HG02623 (cell line): ENCODE results near the gene TUBB1.

Experiments used
- ATAC-seq: cut with Tn5 transposase; IDR thresholded peaks from one replicate; pipeline ENCODE4 v1.9.1; 2021; ENCODE audit warnings: moderate library complexity; ENCODE audit not compliant: unreplicated experiment

The TUBB1 gene

DNA sequence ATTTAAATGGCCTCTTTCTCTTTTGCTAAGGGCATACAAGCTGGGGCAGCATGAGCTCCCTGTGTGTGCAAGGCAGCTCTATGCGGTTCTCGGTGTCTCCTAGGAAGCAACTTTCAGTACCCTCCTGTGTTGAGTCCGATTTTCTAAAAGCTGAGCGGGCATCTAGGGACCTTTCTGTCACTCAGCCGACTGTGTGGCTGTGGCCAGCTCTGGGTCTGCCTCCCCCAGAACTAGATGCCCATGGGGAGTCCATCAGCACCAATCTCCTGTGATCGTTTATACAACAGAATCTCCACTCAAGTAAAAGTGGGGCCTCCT, 30.7 kb upstream of the TUBB1 start:
- no peak for ATAC-seq

DNA sequence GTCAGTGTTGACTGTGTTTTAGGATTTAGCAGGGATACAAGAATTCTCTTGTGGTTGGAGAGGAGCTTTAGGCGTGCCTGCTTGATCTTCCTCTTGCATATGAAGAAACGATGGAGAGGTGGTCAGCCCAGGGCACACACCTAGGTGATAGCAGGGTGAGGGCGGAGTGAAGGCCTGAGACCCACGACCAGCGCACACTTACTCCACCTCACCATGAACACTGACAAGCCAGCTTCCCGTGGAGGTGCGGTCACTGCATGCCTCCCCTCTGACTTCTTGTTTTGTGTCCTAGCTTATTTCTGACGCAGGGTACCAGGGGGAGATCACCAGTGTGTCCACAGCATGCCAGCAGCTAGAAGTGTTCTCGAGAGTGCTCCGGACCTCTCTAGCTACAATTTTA, 30.0 kb upstream of the TUBB1 start:
- ATAC-seq = no peak

DNA sequence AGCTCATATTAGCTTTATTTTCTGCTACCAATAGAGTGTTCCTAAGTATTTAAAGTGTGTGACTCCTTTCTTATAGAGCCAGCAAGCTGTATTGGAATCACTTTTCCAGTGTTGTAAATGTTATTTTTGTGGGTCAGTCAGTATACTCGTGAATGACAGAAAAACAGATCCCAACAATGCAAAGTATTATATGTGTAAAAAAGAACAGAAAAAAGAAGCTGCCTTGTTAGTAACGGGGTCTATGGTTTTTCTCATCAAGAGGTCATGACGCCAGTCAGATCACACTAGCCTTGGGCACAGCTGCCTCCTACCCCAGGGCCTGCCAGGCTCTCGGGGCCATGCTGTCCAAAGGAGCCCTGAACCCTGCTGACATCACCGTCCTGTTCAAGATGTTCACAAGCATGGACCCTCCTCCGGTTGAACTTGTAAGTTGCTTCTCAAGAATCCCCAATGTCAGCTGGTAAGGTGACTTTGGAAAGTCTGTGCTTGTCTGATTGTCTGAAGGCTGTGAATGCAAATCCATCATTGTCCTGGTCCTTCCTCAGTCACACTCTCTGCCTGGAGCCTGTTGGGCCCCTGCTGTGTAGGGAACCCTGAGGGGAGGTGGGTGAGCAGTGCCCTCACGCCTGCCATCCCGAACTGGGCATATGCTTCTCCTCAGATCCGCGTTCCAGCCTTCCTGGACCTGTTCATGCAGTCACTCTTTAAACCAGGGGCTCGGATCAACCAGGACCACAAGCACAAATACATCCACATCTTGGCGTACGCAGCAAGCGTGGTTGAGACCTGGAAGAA, 28.4 kb upstream of the TUBB1 start:
- no peak for ATAC-seq

DNA sequence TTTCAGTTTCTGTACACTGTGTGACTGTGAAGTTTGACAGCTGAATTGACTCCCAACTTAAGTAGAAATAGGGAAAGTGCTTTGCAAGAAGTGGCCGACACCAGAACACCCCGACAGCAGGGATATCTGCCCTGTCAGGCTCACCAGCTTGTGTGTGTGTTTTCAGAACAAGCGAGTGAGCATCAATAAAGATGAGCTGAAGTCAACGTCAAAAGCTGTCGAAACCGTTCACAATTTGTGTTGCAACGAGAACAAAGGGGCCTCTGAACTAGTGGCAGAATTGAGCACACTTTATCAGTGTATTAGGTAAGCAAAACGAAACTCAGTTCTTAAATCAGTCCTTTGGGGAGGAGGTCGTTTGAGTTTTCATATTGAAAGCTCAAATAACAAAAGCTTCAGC, 27.5 kb upstream of the TUBB1 start:
- ATAC-seq = no peak

DNA sequence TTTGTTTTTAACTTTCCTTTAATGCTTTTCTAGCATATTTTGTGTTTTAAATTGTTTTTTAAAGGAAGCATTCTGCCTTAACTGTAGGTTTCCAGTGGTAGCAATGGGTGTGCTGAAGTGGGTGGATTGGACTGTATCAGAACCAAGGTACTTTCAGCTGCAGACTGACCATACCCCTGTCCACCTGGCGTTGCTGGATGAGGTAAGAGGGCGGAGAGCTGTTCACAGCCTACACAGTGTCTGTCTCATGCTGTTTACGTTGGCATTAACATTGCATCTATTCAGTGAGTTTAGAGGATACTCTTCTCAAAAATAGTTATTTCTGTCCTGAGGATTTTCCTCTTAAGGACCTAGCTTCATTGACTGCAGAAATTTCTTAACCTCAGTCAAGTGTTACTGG, 26.3 kb upstream of the TUBB1 start:
- no peak for ATAC-seq

DNA sequence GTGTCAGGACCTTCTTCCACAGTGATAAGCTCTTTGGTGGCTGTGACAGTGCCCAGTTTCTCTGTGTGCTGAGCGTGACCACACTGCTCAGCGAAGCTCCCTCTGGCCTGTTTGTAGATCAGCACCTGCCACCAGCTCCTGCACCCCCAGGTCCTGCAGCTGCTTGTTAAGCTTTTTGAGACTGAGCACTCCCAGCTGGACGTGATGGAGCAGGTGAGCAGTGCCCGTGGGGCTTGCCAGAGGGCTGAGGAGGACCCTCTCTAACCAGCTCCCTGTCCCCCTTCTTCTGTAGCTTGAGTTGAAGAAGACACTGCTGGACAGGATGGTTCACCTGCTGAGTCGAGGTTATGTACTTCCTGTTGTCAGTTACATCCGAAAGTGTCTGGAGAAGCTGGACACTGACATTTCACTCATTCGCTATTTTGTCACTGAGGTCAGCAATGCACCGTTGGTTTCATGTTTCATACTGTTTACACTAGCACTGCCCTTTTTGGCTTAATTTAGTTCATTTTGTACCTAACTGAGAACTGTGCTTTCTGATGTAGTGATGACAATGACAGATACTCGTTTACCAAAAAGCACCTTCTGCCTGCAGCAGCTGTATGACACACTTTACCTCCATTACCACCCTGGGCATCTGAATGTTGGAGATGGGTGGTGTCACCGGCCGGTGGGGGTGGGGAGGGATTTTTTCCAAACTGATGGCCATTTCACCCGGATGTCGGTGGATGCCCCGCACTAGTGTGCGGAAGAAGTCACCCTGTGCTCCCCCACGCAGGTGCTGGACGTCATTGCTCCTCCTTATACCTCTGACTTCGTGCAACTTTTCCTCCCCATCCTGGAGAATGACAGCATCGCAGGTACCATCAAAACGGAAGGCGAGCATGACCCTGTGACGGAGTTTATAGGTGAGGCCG, 25.6 kb upstream of the TUBB1 start:
- no peak for ATAC-seq

DNA sequence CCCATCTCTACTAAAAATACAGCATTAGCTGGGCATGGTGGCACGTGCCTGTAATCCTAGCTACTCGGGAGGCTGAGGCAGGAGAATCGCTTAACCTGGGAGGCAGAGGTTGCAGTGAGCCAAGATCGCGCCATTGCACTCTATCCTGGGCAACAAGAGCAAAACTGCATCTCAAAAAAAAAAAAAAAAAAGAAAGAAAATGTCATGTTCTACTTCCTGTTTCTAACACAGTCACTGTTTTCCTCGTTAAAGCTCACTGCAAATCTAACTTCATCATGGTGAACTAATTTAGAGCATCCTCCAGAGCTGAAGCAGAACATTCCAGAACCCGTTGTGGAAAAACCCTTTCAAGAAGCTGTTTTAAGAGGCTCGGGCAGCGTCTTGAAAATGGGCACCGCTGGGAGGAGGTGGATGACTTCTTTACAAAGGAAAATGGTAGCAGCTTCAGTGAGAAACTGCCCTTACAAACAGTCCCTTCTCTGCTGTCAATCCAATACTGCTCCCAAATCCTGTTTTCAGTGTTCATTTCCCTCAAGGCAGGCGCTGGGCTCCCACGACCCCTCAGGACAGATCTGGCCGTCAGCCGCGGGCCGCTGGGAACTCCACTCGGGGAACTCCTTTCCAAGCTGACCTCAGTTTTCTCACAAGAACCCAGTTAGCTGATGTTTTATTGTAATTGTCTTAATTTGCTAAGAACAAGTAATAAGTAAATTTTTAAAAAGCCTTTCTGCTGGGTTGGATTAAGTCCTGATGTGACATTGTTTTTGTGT, 24.7 kb upstream of the TUBB1 start:
- no peak for ATAC-seq

DNA sequence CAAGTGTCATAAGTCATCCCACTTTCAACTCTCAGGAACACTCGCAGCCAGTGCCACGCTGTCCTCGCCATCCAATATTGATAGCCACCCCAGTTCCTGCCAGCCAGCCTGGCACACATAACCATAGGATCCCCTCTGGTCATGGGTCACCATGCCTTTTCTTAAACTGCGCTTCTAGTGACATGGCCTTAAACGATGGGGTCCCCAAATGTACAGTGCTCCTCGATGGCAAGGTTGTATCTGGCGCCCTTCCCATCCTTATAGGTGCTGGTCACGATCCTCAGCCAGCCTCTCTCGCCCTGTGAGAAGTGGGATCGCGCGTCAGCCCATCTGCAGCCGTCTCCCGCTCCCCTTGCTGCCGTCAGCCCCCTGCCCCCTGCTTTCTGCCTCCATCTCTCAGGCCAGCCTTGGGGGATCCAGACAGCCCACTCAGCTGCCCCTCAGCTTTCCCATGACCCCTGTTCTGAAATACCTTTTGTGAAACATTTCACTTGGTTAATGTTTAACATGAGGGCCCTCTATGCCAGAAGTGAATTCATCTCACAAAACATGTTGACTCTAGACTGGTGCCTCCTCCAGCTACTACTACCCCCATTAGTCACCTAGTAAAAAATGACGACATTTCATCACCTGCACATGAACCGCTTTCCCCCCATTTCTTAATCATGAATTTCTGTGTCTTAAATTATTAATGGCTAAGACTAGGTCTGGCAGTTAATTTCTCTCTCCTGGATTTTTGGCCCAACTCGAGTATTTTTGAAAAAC, 23.6 kb upstream of the TUBB1 start:
- no peak for ATAC-seq

DNA sequence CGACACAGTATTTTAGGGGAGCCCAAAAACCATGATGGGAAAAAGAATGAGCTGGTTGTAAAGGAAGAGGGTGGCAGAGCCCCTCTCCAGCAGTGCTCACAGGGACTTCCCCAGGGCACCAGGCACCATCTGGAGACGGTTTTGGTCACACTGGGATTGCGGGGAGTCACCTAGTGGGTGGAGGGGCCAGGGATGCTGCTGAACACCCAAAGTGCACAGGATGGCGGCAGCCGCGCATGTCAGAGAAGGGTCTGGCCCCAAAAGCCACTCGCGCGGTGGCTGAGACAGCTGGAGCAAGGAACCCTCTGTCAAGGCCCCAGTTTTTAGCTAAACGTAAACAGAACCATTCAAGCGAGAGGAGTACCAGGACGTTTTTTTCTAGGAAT, 23.0 kb upstream of the TUBB1 start:
- ATAC-seq = no peak

DNA sequence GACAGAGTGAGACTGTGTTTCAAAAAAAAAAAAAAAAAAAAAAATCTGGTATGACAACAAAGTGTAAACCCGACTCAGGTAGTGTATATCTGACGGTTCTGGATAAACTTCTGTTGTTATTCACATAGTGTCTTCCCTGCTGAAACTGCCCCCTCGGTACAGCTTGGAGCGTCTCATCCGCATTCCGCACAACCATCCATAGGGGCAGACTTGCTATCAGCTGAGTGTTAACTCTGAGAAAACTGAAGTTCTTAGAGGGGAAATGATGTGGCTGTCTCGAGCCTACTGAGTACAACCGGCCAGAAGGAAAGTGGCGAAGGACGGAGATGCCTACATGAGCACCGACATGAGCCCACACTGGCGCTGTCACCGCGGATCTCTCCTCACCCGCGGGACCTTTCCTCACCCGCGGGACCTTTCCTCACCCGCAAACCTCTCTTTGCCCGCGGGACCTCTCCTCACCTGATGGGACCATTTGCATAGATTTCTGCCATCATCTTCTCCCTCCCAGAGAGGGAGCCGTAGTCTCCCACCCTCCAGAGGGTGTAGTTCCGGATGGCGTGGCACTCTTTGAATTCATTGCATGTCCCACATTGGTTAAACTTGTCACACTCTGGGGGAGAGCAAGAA, 22.0 kb upstream of the TUBB1 start:
- ATAC-seq = no peak

DNA sequence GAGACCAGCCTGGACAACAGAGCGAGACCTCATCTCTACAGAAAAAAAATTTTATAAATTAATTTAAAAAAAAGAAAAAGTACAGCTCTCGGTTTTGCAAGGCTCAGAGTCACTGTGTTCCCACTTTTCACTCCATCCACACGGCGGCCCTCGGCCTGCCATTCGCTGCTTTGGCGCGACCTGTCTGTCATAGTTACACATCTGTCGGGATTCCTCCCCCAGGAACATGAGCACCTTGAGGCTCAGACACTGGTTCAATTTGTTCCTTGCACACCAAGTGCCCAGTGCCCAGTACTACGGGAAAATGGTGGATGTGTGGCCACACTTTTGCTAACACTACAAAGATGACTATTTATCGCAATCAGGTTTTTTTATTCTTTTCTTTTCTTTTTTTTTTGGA, 20.6 kb upstream of the TUBB1 start:
- no peak for ATAC-seq

DNA sequence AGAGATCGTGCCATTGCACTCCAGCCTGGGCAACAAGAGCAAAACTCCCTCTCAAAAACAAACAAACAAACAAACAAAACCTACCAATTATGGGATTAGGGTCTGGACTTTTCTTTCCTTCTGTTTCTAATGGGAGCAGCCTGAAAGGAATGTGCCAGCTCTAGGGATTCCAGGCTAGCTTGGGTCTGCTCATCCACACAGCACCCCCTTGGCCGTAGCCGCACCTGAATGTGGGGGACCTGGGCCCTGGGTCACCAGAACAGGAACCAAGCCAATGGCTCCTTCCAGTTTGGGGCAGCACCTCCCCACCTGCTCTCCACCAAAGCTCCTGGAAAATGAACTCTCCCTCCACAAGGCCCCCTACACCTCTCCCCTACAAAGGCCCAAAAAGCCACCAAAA, 18.9 kb upstream of the TUBB1 start:
- no peak for ATAC-seq

DNA sequence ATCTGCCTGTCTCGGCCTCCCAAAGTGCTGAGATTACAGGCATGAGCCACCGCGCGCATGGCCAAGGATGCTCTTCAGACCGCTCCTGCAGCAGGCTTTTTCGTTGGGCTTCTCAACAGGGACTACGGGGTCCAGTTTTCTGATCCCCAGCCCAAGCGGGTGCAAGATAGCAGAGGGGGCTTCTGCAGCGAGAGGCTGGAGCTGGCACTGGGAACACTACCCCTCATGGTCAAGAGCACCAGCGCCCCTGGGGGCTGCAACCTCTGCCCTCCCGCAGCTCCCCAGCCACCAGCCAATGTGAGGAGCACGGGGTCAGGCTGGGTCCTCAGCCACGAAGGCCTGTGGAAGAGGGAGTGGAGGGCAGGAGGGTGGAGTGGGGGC, 18.2 kb upstream of the TUBB1 start:
- ATAC-seq = no peak

DNA sequence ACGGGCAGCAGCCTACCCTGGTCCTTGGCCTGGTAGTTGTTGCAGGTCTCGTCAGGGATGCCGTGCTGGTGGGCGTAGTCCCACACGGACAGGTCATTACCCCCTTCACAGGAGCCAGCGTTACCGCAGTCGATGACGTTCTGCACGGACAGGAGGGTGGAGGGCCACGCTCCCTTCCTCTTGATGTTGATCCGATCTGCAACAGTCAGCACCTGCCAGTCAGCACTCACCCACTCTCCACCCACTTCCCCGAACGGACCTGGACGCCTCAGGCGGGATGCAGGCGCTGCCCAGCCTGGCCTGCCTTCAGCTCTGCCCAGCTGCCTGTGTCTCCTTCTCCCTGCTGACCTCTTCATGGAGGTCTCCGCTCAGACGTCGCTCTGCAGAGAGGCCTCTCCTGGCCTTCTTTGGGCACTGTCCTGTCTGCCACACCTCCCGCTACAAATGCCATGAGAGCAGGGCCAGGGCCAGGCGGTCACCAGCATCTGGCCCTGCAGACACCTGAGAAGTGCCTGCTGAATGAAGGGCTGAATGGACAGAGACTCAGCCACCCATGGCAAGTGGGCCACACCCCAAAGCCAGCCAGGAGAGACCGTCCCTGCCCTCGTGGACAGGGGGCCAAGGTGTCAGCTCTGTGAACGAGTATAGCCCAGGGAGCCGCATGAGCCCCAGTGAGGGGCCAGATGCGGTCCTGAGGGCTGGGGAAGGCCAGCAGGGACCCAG, 17.6 kb upstream of the TUBB1 start:
- no peak for ATAC-seq

DNA sequence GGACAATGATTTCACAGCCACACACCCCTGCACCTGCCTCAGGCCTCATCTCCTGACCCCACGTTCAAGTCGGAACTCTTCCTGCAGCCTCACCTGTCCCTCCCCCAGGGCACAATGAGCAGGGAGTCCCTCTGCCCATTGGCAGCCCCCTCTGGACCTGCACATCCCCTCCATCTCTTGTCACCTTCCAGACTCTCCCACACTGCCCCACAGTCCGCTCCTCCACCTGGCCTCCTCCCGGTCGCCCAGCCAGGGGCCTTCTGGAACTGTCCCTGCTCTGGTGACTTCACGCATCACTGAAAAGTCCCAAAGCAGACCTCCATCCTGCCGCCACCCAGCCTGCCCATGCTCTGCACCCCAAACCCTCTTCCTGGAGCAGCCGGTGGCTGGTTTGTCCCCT, 16.8 kb upstream of the TUBB1 start:
- no peak for ATAC-seq

DNA sequence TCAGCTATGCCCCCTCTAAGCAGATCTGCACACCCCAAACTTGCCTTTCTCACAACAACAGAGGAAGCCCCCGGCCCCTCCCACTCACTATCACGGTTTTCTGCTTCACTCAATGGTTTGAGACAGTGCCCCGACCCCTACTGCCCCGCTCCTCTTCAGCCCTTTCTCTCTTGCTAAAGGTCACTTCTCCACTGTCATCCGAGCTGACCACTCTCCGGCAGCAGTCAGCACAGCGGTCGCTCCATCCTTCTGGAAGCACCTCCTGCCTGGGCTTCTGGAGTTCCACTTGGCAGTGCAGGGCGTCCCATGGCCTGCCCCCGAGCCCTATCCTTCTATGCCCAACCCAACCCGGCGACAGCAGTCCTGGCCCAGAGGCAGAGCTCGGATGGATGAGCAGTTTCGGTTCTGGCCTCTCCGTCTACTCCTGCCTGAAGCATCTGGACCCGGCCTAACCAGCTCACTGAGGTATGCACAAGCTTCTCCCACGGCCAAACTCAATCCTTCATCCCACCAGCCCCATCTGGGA, 16.3 kb upstream of the TUBB1 start:
- no peak for ATAC-seq

DNA sequence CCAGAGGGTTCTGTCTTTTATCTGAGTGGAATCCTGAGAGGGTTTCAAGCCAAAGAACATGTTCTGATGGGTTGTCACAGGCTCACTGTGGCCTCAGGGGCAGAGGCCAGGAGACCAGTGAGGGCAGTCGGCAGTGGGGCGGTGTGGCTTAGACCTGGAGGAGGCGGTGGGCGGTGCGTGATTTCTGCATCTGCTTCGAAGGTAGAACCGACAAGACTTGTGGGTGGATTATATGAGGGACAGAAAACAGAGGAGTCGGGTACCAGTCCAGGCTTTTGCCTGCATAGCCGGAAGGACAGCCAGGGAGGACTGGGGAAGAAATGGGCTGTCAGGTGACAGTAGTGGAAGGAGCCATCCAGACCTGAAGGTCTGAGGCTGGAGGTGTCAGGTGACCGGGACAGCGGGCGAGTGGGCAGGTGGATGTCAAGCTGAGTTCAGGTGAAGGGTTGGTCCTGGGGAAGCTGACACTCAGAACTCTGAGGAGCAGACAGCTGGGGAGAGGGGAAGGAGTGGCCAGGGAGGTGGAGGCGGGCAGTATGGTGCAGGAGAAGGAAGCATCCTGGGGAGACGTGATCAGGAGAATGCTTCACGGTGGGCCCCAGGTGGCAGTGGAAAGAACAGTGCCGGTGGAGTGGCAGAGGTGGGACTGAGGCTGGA, 15.3 kb upstream of the TUBB1 start:
- no peak for ATAC-seq

DNA sequence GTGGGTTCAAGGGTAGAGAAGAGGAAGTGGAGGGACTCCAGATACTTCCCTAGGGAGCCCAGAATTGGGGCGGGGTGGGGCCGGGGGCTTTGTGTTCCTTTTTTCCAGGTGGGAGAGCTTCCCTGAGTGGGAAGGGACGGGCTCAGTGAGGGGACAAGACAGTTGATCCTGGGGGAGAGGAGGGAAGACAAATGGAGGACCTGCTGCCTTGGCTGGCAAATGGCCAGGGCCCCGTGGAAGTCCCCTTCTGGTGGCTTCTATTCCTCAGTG, 14.8 kb upstream of the TUBB1 start:
- ATAC-seq = no peak

DNA sequence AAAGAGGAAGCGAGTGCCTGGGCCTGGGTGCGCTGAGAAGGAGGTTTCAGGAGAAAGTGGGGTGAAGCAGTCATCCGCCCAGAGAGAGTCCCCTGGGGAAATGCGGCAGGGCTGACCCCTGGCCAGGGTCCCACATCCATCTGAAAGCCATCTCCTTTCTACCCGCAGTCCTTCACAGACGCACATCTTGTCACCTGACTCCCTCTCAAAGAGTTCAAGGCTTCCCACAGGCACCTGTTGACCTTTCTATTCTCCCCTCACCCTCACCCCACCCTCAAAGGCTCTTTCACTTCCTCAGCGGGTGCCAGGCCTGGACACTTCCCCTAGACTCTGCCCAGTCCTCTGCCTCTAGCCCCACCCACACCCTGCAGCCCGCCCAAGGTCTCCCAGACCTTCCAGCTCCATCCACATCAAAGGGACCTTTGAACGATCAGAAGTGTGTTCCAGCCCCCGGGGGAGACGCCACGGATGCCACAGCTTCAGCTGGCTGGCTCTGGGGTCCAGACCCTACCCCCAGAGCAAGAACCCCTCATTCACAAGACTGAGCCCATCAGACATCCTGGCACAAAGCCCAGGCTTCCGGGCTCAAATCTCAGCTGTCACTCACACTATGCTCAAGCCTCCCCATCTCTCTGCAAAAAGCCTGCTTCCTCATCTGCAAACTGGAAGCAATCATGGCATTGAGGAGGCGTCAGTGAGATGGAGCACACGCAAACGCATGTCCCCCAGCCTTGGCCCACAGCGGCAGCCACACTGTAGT, 14.3 kb upstream of the TUBB1 start:
- ATAC-seq = peak; percentile 43
